Activated B cell treated with CpG ODN at 0.5 μM for 24 hours (primary cell): ENCODE measurements around the gene ATG13. TPM values are rescaled to one million over a fixed set of nuclear protein-coding genes. Genes with fewer than 3 reads are reported as not detected.

ENCODE experiments used
- ATAC-seq: fragments of 200-7000 bp; cut with Tn5 transposase; one replicate; pipeline ENCODE4 v1.10.0; 2021; ENCODE audit warnings: low read depth, mild to moderate bottlenecking, moderate library complexity
- CTCF ChIA-PET: fragments of 350-600 bp; sonication (Branson Sonifier 250); formaldehyde crosslinking; loops from one replicate; lab custom pipeline; 2021; ENCODE audit warnings: antibody characterized with exemption; lab: Charles Lee
- POLR2A ChIA-PET: fragments of 350-600 bp; sonication (Branson Sonifier 250); formaldehyde crosslinking; loops from one replicate; lab custom pipeline; 2021; ENCODE audit warnings: antibody characterized with exemption; lab: Charles Lee
- DNase-seq: peaks from one replicate; pipeline ENCODE4 v3.0.0; 2022
- H3K27ac Mint-ChIP-seq: one replicate; pipeline ENCODE4 v1.8.0; 2020; ENCODE audit warnings: mixed read lengths
- H3K27me3 Mint-ChIP-seq: one replicate; pipeline ENCODE4 v1.8.0; 2021; ENCODE audit warnings: mixed read lengths
- H3K36me3 Mint-ChIP-seq: one replicate; pipeline ENCODE4 v1.8.0; 2021; ENCODE audit warnings: low read depth, mixed read lengths
- H3K4me1 Mint-ChIP-seq: one replicate; pipeline ENCODE4 v1.8.0; 2021; ENCODE audit warnings: mixed read lengths
- H3K4me3 Mint-ChIP-seq: one replicate; pipeline ENCODE4 v1.8.0; 2020; ENCODE audit warnings: mild to moderate bottlenecking, mixed read lengths
- H3K9me3 Mint-ChIP-seq: one replicate; pipeline ENCODE4 v1.8.0; 2020; ENCODE audit warnings: mixed read lengths
- intact Hi-C: fragments of 100-400 bp; cut with micrococcal nuclease; formaldehyde crosslinking; loops from one replicate; pipeline ENCODE4 v1.15.1; 2024
- total RNA-seq: library from RNA; stranded (reverse); gene quantifications from 2 replicates; pipeline ENCODE4 v1.2.3, GENCODE V29; 2022
- TF ChIP-seq, protein P1 (sequence below): fragments of 200-600 bp; IDR thresholded peaks from one replicate; pipeline ENCODE4 v1.8.0; 2022; ENCODE audit warnings: antibody characterized with exemption, mild to moderate bottlenecking

Gene ATG13
- total RNA-seq, 1 donor from 2014 or later, result 73.7 TPM

DNA sequence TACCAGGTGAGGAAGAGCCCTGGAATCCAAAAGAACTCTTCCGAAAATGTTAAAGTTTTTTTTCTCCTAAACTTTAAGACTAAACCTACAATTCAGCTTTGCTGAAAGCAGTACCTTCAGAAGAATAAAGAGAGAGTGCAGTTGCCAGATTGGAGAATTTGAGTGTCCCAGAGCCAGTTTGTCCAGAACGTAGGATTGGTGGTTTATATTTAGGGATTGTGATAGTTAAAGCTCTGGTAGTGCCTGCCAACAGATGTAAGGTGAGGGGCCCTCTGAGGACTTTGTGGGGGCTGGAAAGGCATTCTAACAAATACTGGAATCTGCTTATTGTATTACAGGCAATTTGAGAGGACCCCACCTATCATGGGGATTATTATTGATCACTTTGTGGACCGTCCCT lies 39.8 kb downstream of the ATG13 start:
- no peaks in the 10 kb centered on the region for H3K9me3 Mint-ChIP-seq
- DNase-seq (no peak), ATAC-seq (no peak)
- intact Hi-C loops, result no loop called here
- POLR2A ChIA-PET, result interaction anchor here (0.6 kb wide), 1 partner anchor 9 kb away, joined by 3 read pairs; no protein-coding TSS in a partner anchor
- no peak overlapping the region for H3K27ac Mint-ChIP-seq
- TF ChIP-seq, protein P1, sequence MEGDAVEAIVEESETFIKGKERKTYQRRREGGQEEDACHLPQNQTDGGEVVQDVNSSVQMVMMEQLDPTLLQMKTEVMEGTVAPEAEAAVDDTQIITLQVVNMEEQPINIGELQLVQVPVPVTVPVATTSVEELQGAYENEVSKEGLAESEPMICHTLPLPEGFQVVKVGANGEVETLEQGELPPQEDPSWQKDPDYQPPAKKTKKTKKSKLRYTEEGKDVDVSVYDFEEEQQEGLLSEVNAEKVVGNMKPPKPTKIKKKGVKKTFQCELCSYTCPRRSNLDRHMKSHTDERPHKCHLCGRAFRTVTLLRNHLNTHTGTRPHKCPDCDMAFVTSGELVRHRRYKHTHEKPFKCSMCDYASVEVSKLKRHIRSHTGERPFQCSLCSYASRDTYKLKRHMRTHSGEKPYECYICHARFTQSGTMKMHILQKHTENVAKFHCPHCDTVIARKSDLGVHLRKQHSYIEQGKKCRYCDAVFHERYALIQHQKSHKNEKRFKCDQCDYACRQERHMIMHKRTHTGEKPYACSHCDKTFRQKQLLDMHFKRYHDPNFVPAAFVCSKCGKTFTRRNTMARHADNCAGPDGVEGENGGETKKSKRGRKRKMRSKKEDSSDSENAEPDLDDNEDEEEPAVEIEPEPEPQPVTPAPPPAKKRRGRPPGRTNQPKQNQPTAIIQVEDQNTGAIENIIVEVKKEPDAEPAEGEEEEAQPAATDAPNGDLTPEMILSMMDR, result no peak
- CTCF ChIA-PET, result no interaction called here
- no peaks in the 10 kb centered on the region for H3K4me1 Mint-ChIP-seq
- H3K36me3 Mint-ChIP-seq, result peaks cover 72% of the 10 kb centered on the region
- no peaks in the 10 kb centered on the region for H3K27me3 Mint-ChIP-seq
- H3K4me3 Mint-ChIP-seq, result no peak overlapping the region

DNA sequence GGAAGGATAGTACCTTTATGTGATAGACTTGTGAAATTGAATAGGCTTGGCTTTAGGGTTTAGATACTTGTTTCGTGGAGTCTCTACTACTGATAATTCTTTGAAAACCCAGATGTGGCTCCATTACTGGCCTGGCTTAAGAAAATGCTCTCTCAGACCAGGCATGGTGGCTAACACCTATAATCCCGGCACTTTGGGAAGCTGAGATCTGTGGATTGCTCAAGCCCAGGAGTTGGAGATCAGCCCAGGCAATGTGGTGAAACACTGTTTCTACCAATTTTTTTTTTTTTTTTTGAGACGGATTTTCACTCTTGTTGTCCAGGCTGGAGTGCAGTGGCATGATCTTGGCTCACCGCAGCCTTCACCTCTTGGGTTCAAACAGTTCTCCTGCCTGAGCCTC lies 40.9 kb downstream of the ATG13 start:
- TF ChIP-seq, protein P1, result no peak
- no peak overlapping the region for H3K27ac Mint-ChIP-seq
- peaks cover 72% of the 10 kb centered on the region for H3K36me3 Mint-ChIP-seq
- H3K9me3 Mint-ChIP-seq, result no peaks in the 10 kb centered on the region
- H3K4me3 Mint-ChIP-seq, result no peak overlapping the region
- DNase-seq (no peak), ATAC-seq (no peak)
- intact Hi-C loops, result no loop called here
- CTCF ChIA-PET, result no interaction called here
- H3K27me3 Mint-ChIP-seq, result no peaks in the 10 kb centered on the region
- POLR2A ChIA-PET, result no interaction called here
- no peaks in the 10 kb centered on the region for H3K4me1 Mint-ChIP-seq

DNA sequence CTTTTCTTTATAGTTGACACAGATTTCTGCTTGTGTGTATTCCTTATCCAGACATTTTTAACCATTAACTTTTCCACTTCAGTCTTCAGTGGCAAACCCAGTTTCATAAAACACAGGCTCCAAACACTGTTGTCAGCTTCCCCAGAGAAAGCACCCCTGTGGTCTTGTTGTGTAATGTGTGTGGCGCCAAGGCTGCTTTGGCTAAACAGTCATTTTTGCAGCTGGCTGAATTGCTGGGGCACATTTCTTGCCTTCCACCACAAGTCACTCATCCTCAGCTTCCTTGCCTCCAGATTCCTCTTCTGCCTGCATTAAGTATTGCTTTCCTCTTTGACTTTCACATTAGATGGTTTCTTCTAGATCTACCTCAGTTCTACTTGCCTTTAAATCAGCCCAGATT lies 42.6 kb downstream of the ATG13 start:
- intact Hi-C loops, result no loop called here
- Mint-ChIP-seq H3K9me3 (no peaks in the 10 kb centered on the region), H3K27ac (no peak overlapping the region), H3K4me1 (no peaks in the 10 kb centered on the region), H3K4me3 (no peak overlapping the region), H3K27me3 (no peaks in the 10 kb centered on the region), H3K36me3 (peaks cover 80% of the 10 kb centered on the region)
- TF ChIP-seq, protein P1, result no peak
- ChIA-PET CTCF (no interaction called here), POLR2A (no interaction called here)
- ATAC-seq, result no peak
- no peak for DNase-seq

DNA sequence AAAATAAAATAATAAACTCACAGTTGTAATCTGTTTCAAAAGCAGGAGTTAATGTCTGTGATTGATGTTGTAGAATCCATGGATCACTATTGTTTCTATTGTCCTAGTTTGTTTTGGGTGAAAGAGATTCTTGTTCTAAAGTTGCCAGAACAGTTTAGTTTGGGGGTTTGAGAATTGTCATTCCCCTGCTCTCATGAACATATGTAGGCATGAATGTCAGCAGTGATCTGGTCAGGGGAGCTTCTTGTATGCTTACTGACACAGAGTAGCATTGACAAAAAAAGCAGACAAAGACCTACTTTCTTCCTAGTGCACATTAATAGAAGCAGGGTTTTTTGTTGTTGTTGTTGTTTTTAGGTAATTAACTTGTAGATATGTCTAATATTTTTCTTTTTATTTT lies 44.5 kb downstream of the ATG13 start:
- Mint-ChIP-seq H3K36me3 (peaks cover 86% of the 10 kb centered on the region), H3K4me1 (no peaks in the 10 kb centered on the region), H3K27me3 (no peaks in the 10 kb centered on the region), H3K4me3 (no peak overlapping the region), H3K27ac (no peak overlapping the region), H3K9me3 (no peaks in the 10 kb centered on the region)
- DNase-seq, result no peak
- ATAC-seq, result no peak
- TF ChIP-seq, protein P1, result no peak
- intact Hi-C loops, result no loop called here
- ChIA-PET CTCF (no interaction called here), POLR2A (no interaction called here)

DNA sequence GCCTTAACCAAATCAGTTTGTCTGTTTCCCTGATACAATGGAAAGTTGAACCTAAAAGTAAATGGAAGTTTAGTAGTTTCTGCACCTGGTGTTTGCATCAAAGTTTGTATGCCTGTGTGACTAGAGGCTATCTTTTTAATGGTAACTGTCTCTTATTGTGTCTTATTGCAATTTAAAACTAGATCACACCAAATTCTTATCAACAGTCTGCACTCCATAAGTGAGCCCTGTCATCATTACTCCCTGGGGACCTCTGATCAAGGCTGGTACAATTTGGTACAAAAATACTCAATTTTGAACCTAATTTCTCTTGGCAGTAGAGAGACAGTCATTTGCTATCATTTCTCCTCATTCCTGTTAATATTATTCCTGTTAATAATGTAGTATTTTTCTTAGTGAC lies 45.0 kb downstream of the ATG13 start:
- H3K4me1 Mint-ChIP-seq, result no peaks in the 10 kb centered on the region
- no peak overlapping the region for H3K27ac Mint-ChIP-seq
- TF ChIP-seq, protein P1, result no peak
- ChIA-PET CTCF (no interaction called here), POLR2A (interaction anchor here (0.6 kb wide), 1 partner anchor 755 kb away, joined by 6 read pairs; no protein-coding TSS in a partner anchor)
- intact Hi-C loops, result no loop called here
- ATAC-seq (no peak), DNase-seq (no peak)
- H3K9me3 Mint-ChIP-seq, result no peaks in the 10 kb centered on the region
- H3K4me3 Mint-ChIP-seq, result no peak overlapping the region
- no peaks in the 10 kb centered on the region for H3K27me3 Mint-ChIP-seq
- H3K36me3 Mint-ChIP-seq, result peaks cover 85% of the 10 kb centered on the region
